SK-N-SH treated with all-trans-retinoic acid at 6 μM for 48 hours (cell line): ENCODE measurements around the gene S100A4.

ENCODE experiments used
- ATAC-seq: fragments of 200-7000 bp; cut with Tn5 transposase; 3 replicates; pipeline ENCODE4 v1.9.1; 2020; ENCODE audit warnings: mild to moderate bottlenecking, moderate library complexity
- BACH2 ChIP-seq: fragments of 250-450 bp; sonication (Bioruptor Pico); IDR thresholded peaks from 2 replicates; pipeline ENCODE4 v1.9.0; 2021; ENCODE audit warnings: mild to moderate bottlenecking, borderline replicate concordance
- CSDC2 ChIP-seq: fragments of 250-450 bp; sonication (Bioruptor Pico); IDR thresholded peaks from 2 replicates; pipeline ENCODE4 v1.5.0; 2020; ENCODE audit warnings: mild to moderate bottlenecking, moderate library complexity
- ESRRG ChIP-seq: fragments of 250-450 bp; sonication (Bioruptor Pico); IDR thresholded peaks from 2 replicates; pipeline ENCODE4 v1.6.1; 2021; ENCODE audit warnings: mild to moderate bottlenecking
- GLIS3 ChIP-seq: fragments of 250-450 bp; sonication (Bioruptor Pico); IDR thresholded peaks from 2 replicates; pipeline ENCODE4 v1.5.0; 2020; ENCODE audit warnings: mild to moderate bottlenecking, moderate library complexity
- ISL1 ChIP-seq: fragments of 250-450 bp; sonication (Bioruptor Pico); IDR thresholded peaks from 2 replicates; pipeline ENCODE4 v2.1.2; 2022; ENCODE audit warnings: mild to moderate bottlenecking, moderate library complexity
- OSR1 ChIP-seq: fragments of 250-450 bp; sonication (Bioruptor Pico); IDR thresholded peaks from 2 replicates; pipeline ENCODE4 v1.8.0; 2022; ENCODE audit warnings: moderate library complexity, mild to moderate bottlenecking, inconsistent platforms
- PPARA ChIP-seq: fragments of 250-450 bp; sonication (Bioruptor Pico); IDR thresholded peaks from 2 replicates; pipeline ENCODE4 v1.5.0; 2020; ENCODE audit warnings: mild to moderate bottlenecking, borderline replicate concordance
- RARB ChIP-seq: fragments of 250-450 bp; sonication (Bioruptor Pico); IDR thresholded peaks from 2 replicates; pipeline ENCODE4 v1.8.0; 2021; ENCODE audit warnings: mild to moderate bottlenecking, moderate library complexity
- SNAI2 ChIP-seq: fragments of 250-450 bp; sonication (Bioruptor Pico); IDR thresholded peaks from 2 replicates; pipeline ENCODE4 v1.5.0; 2020; ENCODE audit warnings: mild to moderate bottlenecking, moderate library complexity
- TCF4 ChIP-seq: fragments of 250-450 bp; sonication (Bioruptor Pico); IDR thresholded peaks from 2 replicates; pipeline ENCODE4 v1.8.0; 2021; ENCODE audit warnings: mild to moderate bottlenecking, moderate library complexity, borderline replicate concordance
- TOX ChIP-seq: fragments of 250-450 bp; sonication (Bioruptor Pico); IDR thresholded peaks from 2 replicates; pipeline ENCODE4 v1.8.0; 2021; ENCODE audit warnings: mild to moderate bottlenecking, moderate library complexity, borderline replicate concordance
- ZC3H10 ChIP-seq: fragments of 250-450 bp; sonication (Bioruptor Pico); IDR thresholded peaks from 2 replicates; pipeline ENCODE4 v1.5.1; 2021; ENCODE audit warnings: mild to moderate bottlenecking, moderate library complexity
- ZFP30 ChIP-seq: fragments of 450-650 bp; formaldehyde crosslinking; IDR thresholded peaks from 2 replicates; pipeline ENCODE4 v1.5.0; 2022; ENCODE audit warnings: mild to moderate bottlenecking, moderate library complexity
- ZNF565 ChIP-seq: fragments of 450-650 bp; formaldehyde crosslinking; conservative IDR thresholded peaks from 2 replicates; pipeline ENCODE4 v1.5.0; 2020; ENCODE audit warnings: low read depth, mild to moderate bottlenecking, moderate library complexity
- ZNF70 ChIP-seq: fragments of 450-650 bp; formaldehyde crosslinking; IDR thresholded peaks from 2 replicates; pipeline ENCODE4 v1.5.0; 2020; ENCODE audit warnings: mild to moderate bottlenecking, moderate library complexity
- ZNF8 ChIP-seq: fragments of 450-650 bp; formaldehyde crosslinking; IDR thresholded peaks from 2 replicates; pipeline ENCODE4 v1.5.0; 2020; ENCODE audit warnings: mild to moderate bottlenecking, moderate library complexity
- TF ChIP-seq, protein P1 (sequence below): fragments of 250-450 bp; sonication (Bioruptor Pico); IDR thresholded peaks from 2 replicates; pipeline ENCODE4 v1.8.0; 2020; ENCODE audit warnings: mild to moderate bottlenecking, moderate library complexity, borderline replicate concordance
- TF ChIP-seq, protein P2 (sequence below): fragments of 250-450 bp; sonication (Bioruptor Pico); IDR thresholded peaks from 2 replicates; pipeline ENCODE4 v1.5.1; 2020; ENCODE audit warnings: low read depth, mild to moderate bottlenecking, moderate library complexity
- TF ChIP-seq, protein P3 (sequence below): fragments of 250-450 bp; sonication (Bioruptor Pico); IDR thresholded peaks from 2 replicates; pipeline ENCODE4 v1.5.1; 2021; ENCODE audit warnings: mild to moderate bottlenecking, moderate library complexity
- TF ChIP-seq, protein P4 (sequence below): fragments of 250-450 bp; sonication (Bioruptor Pico); IDR thresholded peaks from 2 replicates; pipeline ENCODE4 v1.5.0; 2020; ENCODE audit warnings: mild to moderate bottlenecking, moderate library complexity
- TF ChIP-seq, protein P5 (sequence below): fragments of 250-450 bp; sonication (Bioruptor Pico); IDR thresholded peaks from 2 replicates; pipeline ENCODE4 v1.8.0; 2021; ENCODE audit warnings: low read depth, mild to moderate bottlenecking, moderate library complexity, borderline replicate concordance

The S100A4 gene

DNA sequence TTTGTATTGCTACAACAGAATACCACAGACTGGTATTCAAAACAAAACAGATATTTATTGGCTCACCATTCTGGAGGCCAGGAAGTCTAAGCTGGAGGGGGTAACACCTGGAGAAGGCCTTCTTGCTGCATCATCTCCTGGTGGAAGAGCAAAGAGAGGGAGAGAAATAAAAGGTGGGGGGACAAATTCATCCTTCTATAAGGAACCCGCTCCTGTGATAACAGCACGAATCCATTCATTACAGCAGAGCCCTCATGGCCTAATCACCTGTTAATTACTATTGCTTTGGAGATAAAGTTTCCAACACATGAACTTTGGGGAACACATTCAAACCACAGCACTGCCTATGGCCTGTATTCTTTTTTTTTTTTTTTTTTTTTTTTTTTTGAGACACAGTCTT is 14.6 kb upstream of the S100A4 start:
- TF ChIP-seq CSDC2 (CRISPR knock-in tag) (no peak), ESRRG (no peak), OSR1 (no peak), TOX (CRISPR knock-in tag) (no peak), TCF4 (CRISPR knock-in tag) (no peak), GLIS3 (CRISPR knock-in tag) (no peak), ZNF565 (CRISPR knock-in tag) (no peak), ISL1 (CRISPR knock-in tag) (no peak), BACH2 (CRISPR knock-in tag) (no peak), SNAI2 (CRISPR knock-in tag) (no peak), ZNF70 (CRISPR knock-in tag) (no peak), ZC3H10 (CRISPR knock-in tag) (no peak), PPARA (CRISPR knock-in tag) (no peak), RARB (CRISPR knock-in tag) (no peak)
- TF ChIP-seq, protein P1, sequence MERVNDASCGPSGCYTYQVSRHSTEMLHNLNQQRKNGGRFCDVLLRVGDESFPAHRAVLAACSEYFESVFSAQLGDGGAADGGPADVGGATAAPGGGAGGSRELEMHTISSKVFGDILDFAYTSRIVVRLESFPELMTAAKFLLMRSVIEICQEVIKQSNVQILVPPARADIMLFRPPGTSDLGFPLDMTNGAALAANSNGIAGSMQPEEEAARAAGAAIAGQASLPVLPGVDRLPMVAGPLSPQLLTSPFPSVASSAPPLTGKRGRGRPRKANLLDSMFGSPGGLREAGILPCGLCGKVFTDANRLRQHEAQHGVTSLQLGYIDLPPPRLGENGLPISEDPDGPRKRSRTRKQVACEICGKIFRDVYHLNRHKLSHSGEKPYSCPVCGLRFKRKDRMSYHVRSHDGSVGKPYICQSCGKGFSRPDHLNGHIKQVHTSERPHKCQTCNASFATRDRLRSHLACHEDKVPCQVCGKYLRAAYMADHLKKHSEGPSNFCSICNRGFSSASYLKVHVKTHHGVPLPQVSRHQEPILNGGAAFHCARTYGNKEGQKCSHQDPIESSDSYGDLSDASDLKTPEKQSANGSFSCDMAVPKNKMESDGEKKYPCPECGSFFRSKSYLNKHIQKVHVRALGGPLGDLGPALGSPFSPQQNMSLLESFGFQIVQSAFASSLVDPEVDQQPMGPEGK (CRISPR knock-in tag) = no peak
- TF ChIP-seq, protein P2, sequence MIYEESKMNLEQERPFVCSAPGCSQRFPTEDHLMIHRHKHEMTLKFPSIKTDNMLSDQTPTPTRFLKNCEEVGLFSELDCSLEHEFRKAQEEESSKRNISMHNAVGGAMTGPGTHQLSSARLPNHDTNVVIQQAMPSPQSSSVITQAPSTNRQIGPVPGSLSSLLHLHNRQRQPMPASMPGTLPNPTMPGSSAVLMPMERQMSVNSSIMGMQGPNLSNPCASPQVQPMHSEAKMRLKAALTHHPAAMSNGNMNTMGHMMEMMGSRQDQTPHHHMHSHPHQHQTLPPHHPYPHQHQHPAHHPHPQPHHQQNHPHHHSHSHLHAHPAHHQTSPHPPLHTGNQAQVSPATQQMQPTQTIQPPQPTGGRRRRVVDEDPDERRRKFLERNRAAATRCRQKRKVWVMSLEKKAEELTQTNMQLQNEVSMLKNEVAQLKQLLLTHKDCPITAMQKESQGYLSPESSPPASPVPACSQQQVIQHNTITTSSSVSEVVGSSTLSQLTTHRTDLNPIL (CRISPR knock-in tag) = no peak
- TF ChIP-seq, protein P3, sequence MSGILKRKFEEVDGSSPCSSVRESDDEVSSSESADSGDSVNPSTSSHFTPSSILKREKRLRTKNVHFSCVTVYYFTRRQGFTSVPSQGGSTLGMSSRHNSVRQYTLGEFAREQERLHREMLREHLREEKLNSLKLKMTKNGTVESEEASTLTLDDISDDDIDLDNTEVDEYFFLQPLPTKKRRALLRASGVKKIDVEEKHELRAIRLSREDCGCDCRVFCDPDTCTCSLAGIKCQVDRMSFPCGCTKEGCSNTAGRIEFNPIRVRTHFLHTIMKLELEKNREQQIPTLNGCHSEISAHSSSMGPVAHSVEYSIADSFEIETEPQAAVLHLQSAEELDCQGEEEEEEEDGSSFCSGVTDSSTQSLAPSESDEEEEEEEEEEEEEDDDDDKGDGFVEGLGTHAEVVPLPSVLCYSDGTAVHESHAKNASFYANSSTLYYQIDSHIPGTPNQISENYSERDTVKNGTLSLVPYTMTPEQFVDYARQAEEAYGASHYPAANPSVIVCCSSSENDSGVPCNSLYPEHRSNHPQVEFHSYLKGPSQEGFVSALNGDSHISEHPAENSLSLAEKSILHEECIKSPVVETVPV (CRISPR knock-in tag) = no peak
- TF ChIP-seq, protein P4, sequence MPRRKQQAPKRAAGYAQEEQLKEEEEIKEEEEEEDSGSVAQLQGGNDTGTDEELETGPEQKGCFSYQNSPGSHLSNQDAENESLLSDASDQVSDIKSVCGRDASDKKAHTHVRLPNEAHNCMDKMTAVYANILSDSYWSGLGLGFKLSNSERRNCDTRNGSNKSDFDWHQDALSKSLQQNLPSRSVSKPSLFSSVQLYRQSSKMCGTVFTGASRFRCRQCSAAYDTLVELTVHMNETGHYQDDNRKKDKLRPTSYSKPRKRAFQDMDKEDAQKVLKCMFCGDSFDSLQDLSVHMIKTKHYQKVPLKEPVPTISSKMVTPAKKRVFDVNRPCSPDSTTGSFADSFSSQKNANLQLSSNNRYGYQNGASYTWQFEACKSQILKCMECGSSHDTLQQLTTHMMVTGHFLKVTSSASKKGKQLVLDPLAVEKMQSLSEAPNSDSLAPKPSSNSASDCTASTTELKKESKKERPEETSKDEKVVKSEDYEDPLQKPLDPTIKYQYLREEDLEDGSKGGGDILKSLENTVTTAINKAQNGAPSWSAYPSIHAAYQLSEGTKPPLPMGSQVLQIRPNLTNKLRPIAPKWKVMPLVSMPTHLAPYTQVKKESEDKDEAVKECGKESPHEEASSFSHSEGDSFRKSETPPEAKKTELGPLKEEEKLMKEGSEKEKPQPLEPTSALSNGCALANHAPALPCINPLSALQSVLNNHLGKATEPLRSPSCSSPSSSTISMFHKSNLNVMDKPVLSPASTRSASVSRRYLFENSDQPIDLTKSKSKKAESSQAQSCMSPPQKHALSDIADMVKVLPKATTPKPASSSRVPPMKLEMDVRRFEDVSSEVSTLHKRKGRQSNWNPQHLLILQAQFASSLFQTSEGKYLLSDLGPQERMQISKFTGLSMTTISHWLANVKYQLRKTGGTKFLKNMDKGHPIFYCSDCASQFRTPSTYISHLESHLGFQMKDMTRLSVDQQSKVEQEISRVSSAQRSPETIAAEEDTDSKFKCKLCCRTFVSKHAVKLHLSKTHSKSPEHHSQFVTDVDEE (CRISPR knock-in tag) = no peak
- TF ChIP-seq, protein P5, sequence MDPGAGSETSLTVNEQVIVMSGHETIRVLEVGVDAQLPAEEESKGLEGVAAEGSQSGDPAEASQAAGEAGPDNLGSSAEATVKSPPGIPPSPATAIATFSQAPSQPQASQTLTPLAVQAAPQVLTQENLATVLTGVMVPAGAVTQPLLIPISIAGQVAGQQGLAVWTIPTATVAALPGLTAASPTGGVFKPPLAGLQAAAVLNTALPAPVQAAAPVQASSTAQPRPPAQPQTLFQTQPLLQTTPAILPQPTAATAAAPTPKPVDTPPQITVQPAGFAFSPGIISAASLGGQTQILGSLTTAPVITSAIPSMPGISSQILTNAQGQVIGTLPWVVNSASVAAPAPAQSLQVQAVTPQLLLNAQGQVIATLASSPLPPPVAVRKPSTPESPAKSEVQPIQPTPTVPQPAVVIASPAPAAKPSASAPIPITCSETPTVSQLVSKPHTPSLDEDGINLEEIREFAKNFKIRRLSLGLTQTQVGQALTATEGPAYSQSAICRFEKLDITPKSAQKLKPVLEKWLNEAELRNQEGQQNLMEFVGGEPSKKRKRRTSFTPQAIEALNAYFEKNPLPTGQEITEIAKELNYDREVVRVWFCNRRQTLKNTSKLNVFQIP = no peak
- TF ChIP-seq, all 23 proteins: peak for 0
- ATAC-seq = no peak

DNA sequence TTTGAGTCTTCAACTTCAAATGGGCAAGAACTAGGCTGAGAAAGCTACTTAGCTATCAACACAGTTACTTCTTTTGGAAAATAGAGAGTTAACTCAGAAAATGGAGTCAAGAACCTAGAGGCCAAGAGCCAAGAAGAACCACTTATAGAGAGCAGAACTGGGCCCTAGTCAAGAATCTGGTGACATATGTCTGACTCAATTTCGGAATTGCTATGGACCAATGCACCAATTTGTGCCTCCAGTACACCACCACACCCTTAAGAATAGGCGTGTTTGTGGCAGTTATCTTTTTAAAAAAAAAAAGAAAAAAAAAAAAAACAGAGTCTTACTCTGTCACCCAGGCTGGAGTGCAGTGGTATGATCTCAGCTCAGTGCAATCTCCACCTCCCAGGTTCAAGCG is 12.3 kb upstream of the S100A4 start:
- no peak for ATAC-seq
- TF ChIP-seq TOX (CRISPR knock-in tag) = no peak
- no peak for TF ChIP-seq ZNF8 (CRISPR knock-in tag)
- no peak for TF ChIP-seq CSDC2 (CRISPR knock-in tag)
- no peak for TF ChIP-seq ISL1 (CRISPR knock-in tag)
- no peak for TF ChIP-seq ZNF70 (CRISPR knock-in tag)
- no peak for TF ChIP-seq ZFP30 (CRISPR knock-in tag)

DNA sequence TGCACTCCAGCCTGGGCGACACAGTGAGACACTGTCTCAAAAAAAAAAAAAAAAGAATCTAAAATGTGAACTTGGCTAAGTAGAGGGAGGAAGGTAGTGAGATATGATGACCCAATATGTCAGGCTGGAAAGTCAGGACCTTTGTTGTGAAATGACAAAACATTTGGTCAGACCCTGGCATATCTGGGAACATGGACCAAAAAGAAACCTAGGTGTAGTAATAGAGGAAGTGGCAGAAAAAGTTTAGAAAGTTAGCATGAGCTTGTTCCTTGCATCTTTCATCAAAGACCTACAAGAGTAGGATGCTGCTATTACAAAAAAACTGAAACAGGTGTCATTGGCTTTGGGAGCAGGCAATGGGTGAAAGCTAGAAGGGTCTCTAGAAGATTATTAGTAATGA is 10.7 kb upstream of the S100A4 start:
- ATAC-seq = no peak
- TF ChIP-seq, protein P5 = no peak
- TF ChIP-seq OSR1 (no peak), ZFP30 (CRISPR knock-in tag) (no peak)
